ENCODE results near the gene GAA.
A peak's percentile ranks its signal among the peaks of the same experiment; 100 is the strongest.

The GAA gene

DNA sequence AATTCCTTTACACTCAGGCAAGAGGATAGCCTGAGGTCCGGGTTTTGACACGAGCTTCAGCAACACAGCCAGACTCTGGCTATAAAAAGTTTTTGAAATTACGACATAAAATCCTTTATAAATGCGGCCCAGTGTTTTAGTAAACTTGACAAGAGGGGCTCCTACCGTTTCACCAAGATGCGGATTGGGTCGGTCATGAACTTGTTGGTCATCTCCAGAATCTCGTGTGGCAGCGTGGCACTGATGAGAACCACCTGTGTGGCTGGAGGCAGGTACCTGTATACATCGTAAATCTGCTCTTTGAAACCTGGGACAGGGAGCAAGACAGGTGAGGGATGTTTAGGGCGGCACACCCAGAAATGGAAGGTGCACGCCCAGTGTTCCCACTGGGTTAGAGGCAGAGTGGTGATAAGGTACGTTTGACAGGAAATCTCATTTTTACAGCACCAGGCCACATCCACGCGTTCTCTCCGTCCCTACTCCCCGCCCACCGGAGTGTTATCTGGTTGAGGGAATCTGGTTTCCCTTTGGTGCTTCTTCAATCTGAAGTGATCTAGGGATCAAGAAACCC lies 37.6 kb downstream of the GAA start:
- peaks cover 98% of the 10 kb centered on the region for H3K36me3 ChIP-seq (ENCODE audit: insufficient read depth, low read length)
- H3K4me3 ChIP-seq (ENCODE audit: low read length, poor library complexity, severe bottlenecking), result no peak overlapping the region
- peaks cover 18% of the 10 kb centered on the region for H3K4me1 ChIP-seq (ENCODE audit: insufficient read depth, low read length, poor library complexity, severe bottlenecking)
- no peaks in the 10 kb centered on the region for H3K27me3 ChIP-seq (ENCODE audit: insufficient read depth, low read length, poor library complexity, severe bottlenecking)
- no peaks in the 10 kb centered on the region for H3F3A ChIP-seq (ENCODE audit: low read depth)
- H4K20me1 ChIP-seq (ENCODE audit: insufficient read depth, low read length, poor library complexity, severe bottlenecking), result peaks cover 28% of the 10 kb centered on the region
- no peak overlapping the region for H3K4me2 ChIP-seq (ENCODE audit: low read depth, low read length, poor library complexity, severe bottlenecking)
- no peaks in the 10 kb centered on the region for H3K9me3 ChIP-seq (ENCODE audit: insufficient read depth, low read depth, low read length)
- peaks cover 34% of the 10 kb centered on the region for H3K79me2 ChIP-seq (ENCODE audit: insufficient read depth, low read length)
- H2AFZ ChIP-seq (ENCODE audit: low read length), result no peak overlapping the region
- no peaks in the 10 kb centered on the region for H3K9me2 ChIP-seq (replicated peaks; ENCODE audit: low read depth, low read length)
- TF ChIP-seq, protein P1, sequence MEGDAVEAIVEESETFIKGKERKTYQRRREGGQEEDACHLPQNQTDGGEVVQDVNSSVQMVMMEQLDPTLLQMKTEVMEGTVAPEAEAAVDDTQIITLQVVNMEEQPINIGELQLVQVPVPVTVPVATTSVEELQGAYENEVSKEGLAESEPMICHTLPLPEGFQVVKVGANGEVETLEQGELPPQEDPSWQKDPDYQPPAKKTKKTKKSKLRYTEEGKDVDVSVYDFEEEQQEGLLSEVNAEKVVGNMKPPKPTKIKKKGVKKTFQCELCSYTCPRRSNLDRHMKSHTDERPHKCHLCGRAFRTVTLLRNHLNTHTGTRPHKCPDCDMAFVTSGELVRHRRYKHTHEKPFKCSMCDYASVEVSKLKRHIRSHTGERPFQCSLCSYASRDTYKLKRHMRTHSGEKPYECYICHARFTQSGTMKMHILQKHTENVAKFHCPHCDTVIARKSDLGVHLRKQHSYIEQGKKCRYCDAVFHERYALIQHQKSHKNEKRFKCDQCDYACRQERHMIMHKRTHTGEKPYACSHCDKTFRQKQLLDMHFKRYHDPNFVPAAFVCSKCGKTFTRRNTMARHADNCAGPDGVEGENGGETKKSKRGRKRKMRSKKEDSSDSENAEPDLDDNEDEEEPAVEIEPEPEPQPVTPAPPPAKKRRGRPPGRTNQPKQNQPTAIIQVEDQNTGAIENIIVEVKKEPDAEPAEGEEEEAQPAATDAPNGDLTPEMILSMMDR (conservative IDR thresholded peaks at IDR 0.05; ENCODE audit: low read length), result no peak
- no peak for TF ChIP-seq EZH2phosphoT487 (IDR thresholded peaks at IDR 0.05; ENCODE audit: borderline replicate concordance)
- no peak overlapping the region for H3K9ac ChIP-seq (ENCODE audit: low read depth, low read length, poor library complexity, severe bottlenecking)

DNA sequence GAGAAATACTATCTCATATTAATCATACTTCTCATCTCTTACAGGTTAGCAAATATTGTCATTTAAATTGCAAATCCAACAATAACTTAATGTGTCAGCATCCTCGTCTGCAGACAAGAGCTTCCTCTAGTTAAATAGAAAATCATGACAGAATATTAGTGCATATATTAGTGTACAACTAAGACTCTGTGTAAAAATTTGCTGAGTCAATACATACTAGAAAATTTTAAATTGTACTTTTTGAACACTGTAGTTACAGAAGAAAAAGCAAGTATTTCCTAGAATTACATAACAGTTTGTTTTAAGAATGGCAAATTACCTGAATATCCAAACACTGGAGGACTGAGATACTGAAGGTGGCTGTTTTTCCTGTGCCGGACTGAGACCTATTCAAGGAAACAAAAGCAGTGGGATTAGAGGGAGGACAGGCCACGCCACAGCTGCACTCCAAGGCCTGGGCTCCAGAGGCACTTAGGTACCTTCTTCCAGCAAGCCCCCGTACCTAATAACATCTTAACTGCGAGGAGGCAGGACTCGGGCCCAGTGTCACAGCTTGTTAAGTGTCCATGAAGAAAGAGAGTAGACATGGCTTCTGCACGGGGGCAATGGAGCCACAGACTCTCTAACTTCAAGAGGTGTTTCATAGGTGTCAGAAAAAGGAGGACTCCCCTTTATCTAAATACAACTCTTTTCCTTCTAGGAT lies 40.2 kb downstream of the GAA start:
- Histone ChIP-seq H3K4me2 (ENCODE audit: low read depth, low read length, poor library complexity, severe bottlenecking) (peak overlapping the region; percentile 90), H3F3A (ENCODE audit: low read depth) (no peaks in the 10 kb centered on the region), H3K4me3 (ENCODE audit: low read length, poor library complexity, severe bottlenecking) (no peak overlapping the region), H3K4me1 (ENCODE audit: insufficient read depth, low read length, poor library complexity, severe bottlenecking) (peaks cover 43% of the 10 kb centered on the region), H2AFZ (ENCODE audit: low read length) (no peak overlapping the region), H4K20me1 (ENCODE audit: insufficient read depth, low read length, poor library complexity, severe bottlenecking) (peaks cover 55% of the 10 kb centered on the region), H3K79me2 (ENCODE audit: insufficient read depth, low read length) (peaks cover 60% of the 10 kb centered on the region), H3K36me3 (ENCODE audit: insufficient read depth, low read length) (peaks cover 74% of the 10 kb centered on the region), H3K9me2 (replicated peaks; ENCODE audit: low read depth, low read length) (no peaks in the 10 kb centered on the region), H3K27me3 (ENCODE audit: insufficient read depth, low read length, poor library complexity, severe bottlenecking) (no peaks in the 10 kb centered on the region), H3K9ac (ENCODE audit: low read depth, low read length, poor library complexity, severe bottlenecking) (peak overlapping the region; percentile 93), H3K9me3 (ENCODE audit: insufficient read depth, low read depth, low read length) (no peaks in the 10 kb centered on the region)
- TF ChIP-seq, protein P1 (conservative IDR thresholded peaks at IDR 0.05; ENCODE audit: low read length), result no peak
- TF ChIP-seq EZH2phosphoT487 (IDR thresholded peaks at IDR 0.05; ENCODE audit: borderline replicate concordance), result no peak

DNA sequence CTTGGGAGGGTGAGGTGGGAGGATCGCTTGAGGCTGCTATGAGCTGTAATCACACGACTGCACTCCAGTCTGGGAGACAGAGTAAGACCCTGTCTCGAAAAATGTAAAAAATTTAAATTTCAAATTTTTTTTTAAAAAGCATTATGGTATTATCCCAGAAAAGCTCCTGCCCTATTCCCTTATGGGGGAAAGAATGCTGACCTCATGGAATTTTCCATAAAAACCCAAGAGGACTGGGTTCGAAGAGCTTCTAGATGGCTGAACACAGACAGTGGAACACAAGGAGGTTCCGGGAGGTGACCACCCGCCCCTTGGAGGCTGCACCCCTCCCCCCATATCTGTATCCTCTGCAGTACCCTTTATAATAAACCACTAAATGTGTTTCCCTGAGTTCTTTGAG lies 41.5 kb downstream of the GAA start:
- Histone ChIP-seq H3K27me3 (ENCODE audit: insufficient read depth, low read length, poor library complexity, severe bottlenecking) (no peaks in the 10 kb centered on the region), H3F3A (ENCODE audit: low read depth) (no peaks in the 10 kb centered on the region), H3K4me2 (ENCODE audit: low read depth, low read length, poor library complexity, severe bottlenecking) (peak overlapping the region; percentile 90), H3K36me3 (ENCODE audit: insufficient read depth, low read length) (peaks cover 61% of the 10 kb centered on the region), H3K4me3 (ENCODE audit: low read length, poor library complexity, severe bottlenecking) (peak overlapping the region; percentile 89), H4K20me1 (ENCODE audit: insufficient read depth, low read length, poor library complexity, severe bottlenecking) (peaks cover 56% of the 10 kb centered on the region), H3K9me2 (replicated peaks; ENCODE audit: low read depth, low read length) (no peaks in the 10 kb centered on the region), H2AFZ (ENCODE audit: low read length) (no peak overlapping the region), H3K4me1 (ENCODE audit: insufficient read depth, low read length, poor library complexity, severe bottlenecking) (peaks cover 43% of the 10 kb centered on the region), H3K79me2 (ENCODE audit: insufficient read depth, low read length) (peaks cover 70% of the 10 kb centered on the region), H3K9me3 (ENCODE audit: insufficient read depth, low read depth, low read length) (no peaks in the 10 kb centered on the region), H3K9ac (ENCODE audit: low read depth, low read length, poor library complexity, severe bottlenecking) (peak overlapping the region; percentile 93)
- no peak for TF ChIP-seq EZH2phosphoT487 (IDR thresholded peaks at IDR 0.05; ENCODE audit: borderline replicate concordance)
- TF ChIP-seq, protein P1 (conservative IDR thresholded peaks at IDR 0.05; ENCODE audit: low read length), result no peak

Data from Loucy (cell line).